ENCODE data around the gene S100A3.

DNA sequence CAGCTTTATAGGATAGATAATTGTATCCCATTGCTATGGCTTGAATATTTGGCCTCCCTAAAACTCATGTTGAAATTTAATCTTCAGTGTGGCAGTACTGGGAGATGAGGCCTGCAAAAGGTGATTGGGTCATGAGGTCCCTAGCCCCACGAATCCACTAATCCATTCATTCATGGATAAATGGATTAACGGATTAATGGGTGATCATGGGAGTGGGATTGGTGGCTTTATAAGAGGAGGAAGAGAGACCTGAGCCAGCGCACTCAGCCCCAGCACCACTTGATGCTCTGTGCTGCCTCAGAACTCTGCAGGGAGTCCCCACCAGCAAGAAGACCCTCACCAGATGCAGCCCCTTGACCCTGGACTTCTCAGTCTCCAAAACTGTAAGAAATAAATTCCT is 45.3 kb downstream of the S100A3 start:
- TF ChIP-seq, protein P1, sequence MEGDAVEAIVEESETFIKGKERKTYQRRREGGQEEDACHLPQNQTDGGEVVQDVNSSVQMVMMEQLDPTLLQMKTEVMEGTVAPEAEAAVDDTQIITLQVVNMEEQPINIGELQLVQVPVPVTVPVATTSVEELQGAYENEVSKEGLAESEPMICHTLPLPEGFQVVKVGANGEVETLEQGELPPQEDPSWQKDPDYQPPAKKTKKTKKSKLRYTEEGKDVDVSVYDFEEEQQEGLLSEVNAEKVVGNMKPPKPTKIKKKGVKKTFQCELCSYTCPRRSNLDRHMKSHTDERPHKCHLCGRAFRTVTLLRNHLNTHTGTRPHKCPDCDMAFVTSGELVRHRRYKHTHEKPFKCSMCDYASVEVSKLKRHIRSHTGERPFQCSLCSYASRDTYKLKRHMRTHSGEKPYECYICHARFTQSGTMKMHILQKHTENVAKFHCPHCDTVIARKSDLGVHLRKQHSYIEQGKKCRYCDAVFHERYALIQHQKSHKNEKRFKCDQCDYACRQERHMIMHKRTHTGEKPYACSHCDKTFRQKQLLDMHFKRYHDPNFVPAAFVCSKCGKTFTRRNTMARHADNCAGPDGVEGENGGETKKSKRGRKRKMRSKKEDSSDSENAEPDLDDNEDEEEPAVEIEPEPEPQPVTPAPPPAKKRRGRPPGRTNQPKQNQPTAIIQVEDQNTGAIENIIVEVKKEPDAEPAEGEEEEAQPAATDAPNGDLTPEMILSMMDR (IDR thresholded peaks at IDR 0.05; ENCODE audit: borderline replicate concordance, extremely low read depth, low read length, poor library complexity, severe bottlenecking) = no peak
- TF ChIP-seq EZH2 (IDR thresholded peaks at IDR 0.05; ENCODE audit: borderline replicate concordance, low read depth, low read length, severe bottlenecking) = no peak

Measured in DND-41 (cell line).